HEK293 (cell line): ENCODE data around the gene CLDN10.

Source experiments
- CTCF ChIA-PET: fragments of 350-600 bp; formaldehyde crosslinking; extraction: SDS; loops from one replicate; lab custom pipeline; 2021; ENCODE audit warnings: antibody characterized with exemption; lab: Yijun Ruan, JAX
- POLR2A ChIA-PET: fragments of 300-600 bp; formaldehyde crosslinking; extraction: SDS; loops from one replicate; lab custom pipeline; 2020; ENCODE audit warnings: antibody characterized with exemption, inconsistent platforms; lab: Yijun Ruan, JAX
- H3K27ac ChIP-seq: fragments of 200-500 bp; sonication (Bioruptor generic); 2 replicates; pipeline ENCODE4 v1.5.1; 2014; ENCODE audit warnings: low read depth, low read length, control low read depth, inconsistent platforms; ENCODE audit errors: extremely low read depth
- H3K36me3 ChIP-seq, 2 experiments: fragments of 200-500 bp in 1 of 2; sonication (Bioruptor generic) in 1 of 2; 1 replicate in 1 of 2; 2 replicates in 1 of 2; pipeline ENCODE4 v1.5.1; 2014 to 2017; ENCODE audit warnings: inconsistent platforms in 2 of 2, low read length in 2 of 2; ENCODE audit not compliant: control insufficient read depth in 2 of 2, insufficient read depth in 1 of 2
- H3K4me1 ChIP-seq: fragments of 200-500 bp; sonication (Bioruptor generic); 2 replicates; pipeline ENCODE4 v1.5.1; 2014; ENCODE audit warnings: mild to moderate bottlenecking, low read length, inconsistent platforms; ENCODE audit not compliant: control insufficient read depth, insufficient read depth
- H3K4me3 ChIP-seq: 2 replicates; pipeline ENCODE4 v1.5.1; 2011; ENCODE audit warnings: low read depth, mild to moderate bottlenecking, control low read depth, low read length, moderate library complexity
- H3K9me3 ChIP-seq: fragments of 200-500 bp; sonication (Bioruptor generic); 2 replicates; pipeline ENCODE4 v1.5.1; 2014; ENCODE audit warnings: low read depth, low read length, inconsistent platforms; ENCODE audit not compliant: control insufficient read depth, insufficient read depth
- BCL11A ChIP-seq: fragments of 450-650 bp; formaldehyde crosslinking; IDR thresholded peaks from 2 replicates; pipeline ENCODE4 v1.5.1; 2016; ENCODE audit warnings: low read depth, missing biosample characterization, missing genetic modification characterization
- PRDM10 ChIP-seq: fragments of 450-650 bp; formaldehyde crosslinking; IDR thresholded peaks from 2 replicates; pipeline ENCODE4 v1.5.1; 2016; ENCODE audit warnings: missing biosample characterization, missing genetic modification characterization
- REPIN1 ChIP-seq: fragments of 450-650 bp; formaldehyde crosslinking; IDR thresholded peaks from 2 replicates; pipeline ENCODE4 v1.5.1; 2017; ENCODE audit warnings: missing biosample characterization, missing genetic modification characterization, low read depth
- TCF7L2 ChIP-seq: IDR thresholded peaks from 2 replicates; pipeline ENCODE4 v1.6.1; 2011; ENCODE audit warnings: low read depth, mild to moderate bottlenecking, inconsistent platforms, low read length, moderate library complexity, borderline replicate concordance
- ZBTB11 ChIP-seq: fragments of 450-650 bp; formaldehyde crosslinking; conservative IDR thresholded peaks from 2 replicates; pipeline ENCODE4 v1.5.1; 2016; ENCODE audit warnings: low read depth, missing biosample characterization, missing genetic modification characterization
- ZBTB21 ChIP-seq: fragments of 450-650 bp; formaldehyde crosslinking; IDR thresholded peaks from 2 replicates; pipeline ENCODE4 v1.5.1; 2017; ENCODE audit warnings: missing biosample characterization, missing genetic modification characterization
- ZBTB26 ChIP-seq: fragments of 450-650 bp; formaldehyde crosslinking; optimal IDR thresholded peaks from 2 replicates; pipeline ENCODE3; 2016; ENCODE audit warnings: missing biosample characterization, mild to moderate bottlenecking, missing genetic modification characterization
- ZEB2 ChIP-seq: fragments of 450-650 bp; formaldehyde crosslinking; IDR thresholded peaks from 2 replicates; pipeline ENCODE4 v1.5.1; 2016; ENCODE audit warnings: missing biosample characterization, missing genetic modification characterization
- ZNF324 ChIP-seq: fragments of 450-650 bp; formaldehyde crosslinking; IDR thresholded peaks from 2 replicates; pipeline ENCODE4 v1.5.1; 2016; ENCODE audit warnings: missing biosample characterization, missing genetic modification characterization
- ZNF354C ChIP-seq: fragments of 450-650 bp; formaldehyde crosslinking; IDR thresholded peaks from 2 replicates; pipeline ENCODE4 v1.5.1; 2016; ENCODE audit warnings: missing biosample characterization, missing genetic modification characterization, low read depth, borderline replicate concordance
- ZNF514 ChIP-seq: fragments of 450-650 bp; formaldehyde crosslinking; IDR thresholded peaks from 2 replicates; pipeline ENCODE4 v1.5.1; 2016; ENCODE audit warnings: missing biosample characterization, missing genetic modification characterization
- ZNF704 ChIP-seq: fragments of 450-650 bp; formaldehyde crosslinking; IDR thresholded peaks from 2 replicates; pipeline ENCODE4 v1.5.1; 2016; ENCODE audit warnings: missing biosample characterization, missing genetic modification characterization
- ZNF776 ChIP-seq: fragments of 450-650 bp; formaldehyde crosslinking; IDR thresholded peaks from 2 replicates; pipeline ENCODE4 v1.5.0; 2017; ENCODE audit warnings: missing biosample characterization, missing genetic modification characterization, borderline replicate concordance
- ZNF792 ChIP-seq: fragments of 450-650 bp; formaldehyde crosslinking; IDR thresholded peaks from 2 replicates; pipeline ENCODE4 v1.5.1; 2016; ENCODE audit warnings: missing biosample characterization, missing genetic modification characterization

The CLDN10 gene

GRCh38 chr13:95570016-95570415 lies 17.5 kb downstream of the CLDN10 start (continued):
- TF ChIP-seq ZBTB11, result no peak
- TF ChIP-seq REPIN1, result no peak
- no peak for TF ChIP-seq TCF7L2
- no peak for TF ChIP-seq ZNF354C (tag by site-specific recombination)
- no peak for TF ChIP-seq ZNF514 (tag by site-specific recombination)

GRCh38 chr13:95571941-95572340 lies 19.4 kb downstream of the CLDN10 start:
- Histone ChIP-seq H3K9me3 (no peaks in the 10 kb centered on the region), H3K4me3 (no peak overlapping the region), H3K4me1 (no peaks in the 10 kb centered on the region; the same call in 1 of the 2 replicates), H3K36me3 (peaks cover 0 to 14% of the 10 kb centered on the region in 2 experiments; a peak in 1 of 3 replicates)
- ChIA-PET POLR2A (interaction anchor here (1.0 kb wide), 1 partner anchor 13 kb away, joined by 3 read pairs; no protein-coding TSS in a partner anchor), CTCF (interaction anchor here (1.2 to 1.8 kb wide), 2 partner anchors 35 to 264 kb away, joined by 3 to 9 read pairs; no protein-coding TSS in a partner anchor)
- TF ChIP-seq BCL11A (tag by site-specific recombination) (no peak), ZNF704 (tag by site-specific recombination) (no peak), ZEB2 (tag by site-specific recombination) (no peak), ZNF324 (no peak), ZNF792 (tag by site-specific recombination) (no peak), ZNF776 (tag by site-specific recombination) (no peak)
- TF ChIP-seq, all 188 proteins: peak for 0
- H3K27ac ChIP-seq, result no peak overlapping the region

GRCh38 chr13:95573221-95573620 lies 20.7 kb downstream of the CLDN10 start:
- CTCF ChIA-PET, result interaction anchor here (0.9 to 1.8 kb wide), 2 partner anchors 16 to 36 kb away, joined by 3 to 9 read pairs; no protein-coding TSS in a partner anchor
- peaks cover 0 to 25% of the 10 kb centered on the region in 2 experiments; a peak in 1 of 3 replicates for H3K36me3 ChIP-seq
- H3K4me3 ChIP-seq, result no peak overlapping the region
- no peaks in the 10 kb centered on the region; the same call in 1 of the 2 replicates for H3K4me1 ChIP-seq
- POLR2A ChIA-PET, result no interaction called here
- TF ChIP-seq ZBTB21 (no peak), PRDM10 (tag by site-specific recombination) (0 out of 2 replicates have a peak, but pooled peaks have one; percentile 15), ZBTB26 (no peak)
- no peak overlapping the region for H3K27ac ChIP-seq
- no peaks in the 10 kb centered on the region for H3K9me3 ChIP-seq
